Vagina (tissue), 2 donors: ENCODE measurements around the gene MAML3.

Experiments used
- POLR2A ChIP-seq, 2 donors: fragments of 450-650 bp; IDR thresholded peaks; one replicate each; pipeline ENCODE4 v1.6.1; 2017; ENCODE audit warnings: antibody characterized with exemption in 2 of 2, mild to moderate bottlenecking in 2 of 2, moderate library complexity in 2 of 2
- POLR2AphosphoS5 ChIP-seq, 2 donors: sonication (generic); formaldehyde crosslinking; IDR thresholded peaks; one replicate each; pipeline ENCODE4 v1.9.0; 2017; ENCODE audit warnings: antibody characterized with exemption in 2 of 2, mild to moderate bottlenecking in 2 of 2, low read depth in 1 of 2; ENCODE audit not compliant: insufficient read depth in 1 of 2
- TF ChIP-seq, protein P1 (sequence below), 3 experiments: fragments of 450-650 bp in 2 of 3; fragments of 200-600 bp in 1 of 3; sonication (generic) in 1 of 3; IDR thresholded peaks; one replicate each; pipeline ENCODE4 v1.5.1; 2017 to 2019; ENCODE audit warnings: antibody characterized with exemption in 3 of 3, mild to moderate bottlenecking in 2 of 3, moderate library complexity in 2 of 3

- TF ChIP-seq, protein P1, sequence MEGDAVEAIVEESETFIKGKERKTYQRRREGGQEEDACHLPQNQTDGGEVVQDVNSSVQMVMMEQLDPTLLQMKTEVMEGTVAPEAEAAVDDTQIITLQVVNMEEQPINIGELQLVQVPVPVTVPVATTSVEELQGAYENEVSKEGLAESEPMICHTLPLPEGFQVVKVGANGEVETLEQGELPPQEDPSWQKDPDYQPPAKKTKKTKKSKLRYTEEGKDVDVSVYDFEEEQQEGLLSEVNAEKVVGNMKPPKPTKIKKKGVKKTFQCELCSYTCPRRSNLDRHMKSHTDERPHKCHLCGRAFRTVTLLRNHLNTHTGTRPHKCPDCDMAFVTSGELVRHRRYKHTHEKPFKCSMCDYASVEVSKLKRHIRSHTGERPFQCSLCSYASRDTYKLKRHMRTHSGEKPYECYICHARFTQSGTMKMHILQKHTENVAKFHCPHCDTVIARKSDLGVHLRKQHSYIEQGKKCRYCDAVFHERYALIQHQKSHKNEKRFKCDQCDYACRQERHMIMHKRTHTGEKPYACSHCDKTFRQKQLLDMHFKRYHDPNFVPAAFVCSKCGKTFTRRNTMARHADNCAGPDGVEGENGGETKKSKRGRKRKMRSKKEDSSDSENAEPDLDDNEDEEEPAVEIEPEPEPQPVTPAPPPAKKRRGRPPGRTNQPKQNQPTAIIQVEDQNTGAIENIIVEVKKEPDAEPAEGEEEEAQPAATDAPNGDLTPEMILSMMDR (IDR thresholded peaks at IDR 0.05), result no peak
- no peak for TF ChIP-seq POLR2AphosphoS5 (IDR thresholded peaks at IDR 0.05; ENCODE audit: insufficient read depth in 1 of 2, low read depth in 1 of 2)
- no peak for TF ChIP-seq POLR2A (IDR thresholded peaks at IDR 0.05)
These were observed 288.4 kb downstream of the MAML3 start for GRCh38 chr4:139865537-139865936.
